Fibroblast of lung (primary cell): ENCODE results near the gene TRAF2. TPM values are rescaled to one million over a fixed set of nuclear protein-coding genes. Genes with fewer than 3 reads are reported as not detected.

Experiments
- DNase-seq, 2 donors: peaks; one replicate each; pipeline versions ENCODE4 v3.0.0 to v3.0.0-alpha.2; 2010; ENCODE audit warnings: low read depth in 2 of 2
- H2AFZ ChIP-seq: 2 replicates; pipeline ENCODE4 v1.5.1; 2012; ENCODE audit warnings: low read length, control low read depth, inconsistent platforms
- H3K27ac ChIP-seq: 2 replicates; pipeline ENCODE4 v1.5.1; 2011; ENCODE audit warnings: low read length, control low read depth; ENCODE audit not compliant: insufficient read depth
- H3K27me3 ChIP-seq: 2 replicates; pipeline ENCODE4 v1.5.1; 2011; ENCODE audit warnings: mild to moderate bottlenecking, low read length; ENCODE audit not compliant: control insufficient read depth, insufficient read depth
- H3K36me3 ChIP-seq: 2 replicates; pipeline ENCODE4 v1.5.1; 2011; ENCODE audit warnings: low read length; ENCODE audit not compliant: control insufficient read depth, insufficient read depth
- H3K4me1 ChIP-seq: 2 replicates; pipeline ENCODE4 v1.5.1; 2011; ENCODE audit warnings: low read length; ENCODE audit not compliant: control insufficient read depth, insufficient read depth; ENCODE audit errors: extremely low read depth
- H3K4me2 ChIP-seq: 2 replicates; pipeline ENCODE4 v1.5.1; 2011; ENCODE audit warnings: low read length, control low read depth; ENCODE audit not compliant: insufficient read depth; ENCODE audit errors: extremely low read depth
- H3K4me3 ChIP-seq, 4 experiments: fragments of 200-600 bp in 1 of 4; sonication (generic) in 1 of 4; replicated peaks in 1 of 4; 2 replicates each; pipeline ENCODE4 v1.5.1; 2011 to 2016; ENCODE audit warnings: low read length in 4 of 4, low read depth in 3 of 4, mild to moderate bottlenecking in 3 of 4, control low read depth in 2 of 4, inconsistent platforms in 1 of 4, mixed read lengths in 1 of 4; ENCODE audit not compliant: insufficient read depth in 1 of 4; ENCODE audit errors: control extremely low read depth in 1 of 4
- H3K79me2 ChIP-seq: 2 replicates; pipeline ENCODE4 v1.5.1; 2012; ENCODE audit warnings: mild to moderate bottlenecking, low read length, inconsistent platforms; ENCODE audit not compliant: control insufficient read depth, insufficient read depth
- H3K9ac ChIP-seq: 2 replicates; pipeline ENCODE4 v1.5.1; 2011; ENCODE audit warnings: mild to moderate bottlenecking, low read length, control low read depth; ENCODE audit not compliant: insufficient read depth
- H3K9me3 ChIP-seq: 2 replicates; pipeline ENCODE4 v1.5.1; 2012; ENCODE audit warnings: low read depth, low read length; ENCODE audit not compliant: control insufficient read depth, insufficient read depth
- H4K20me1 ChIP-seq: 2 replicates; pipeline ENCODE4 v1.5.1; 2011; ENCODE audit warnings: low read length; ENCODE audit not compliant: control insufficient read depth, insufficient read depth; ENCODE audit errors: extremely low read depth
- EZH2 ChIP-seq: IDR thresholded peaks from 2 replicates; pipeline ENCODE4 v1.5.1; 2012; ENCODE audit warnings: low read length, control low read depth, mild to moderate bottlenecking; ENCODE audit errors: missing control alignments
- polyA plus RNA-seq, 2 donors: library from polyadenylated mRNA; depleted of rRNA in 1 of 2; stranded (reverse) in 1 of 2; unstranded in 1 of 2; fragments of >200 nt; gene quantifications; 2 replicates each; pipeline ENCODE4 v1.2.1, GENCODE V29; 2011 to 2012; ENCODE audit warnings: missing spikeins in 1 of 2
- total RNA-seq: library from RNA; depleted of rRNA; stranded (reverse); fragments of >200 nt; gene quantifications from 2 replicates; pipeline ENCODE4 v1.2.1, GENCODE V29; 2014
- TF ChIP-seq, protein P1 (sequence below), 2 donors: IDR thresholded peaks in 1 of 2; conservative IDR thresholded peaks in 1 of 2; 1 replicate in 1 of 2; 2 replicates in 1 of 2; pipeline ENCODE4 v1.5.1; 2011 to 2012; ENCODE audit warnings: low read length in 2 of 2, control low read depth in 1 of 2, inconsistent platforms in 1 of 2, low read depth in 1 of 2, mild to moderate bottlenecking in 1 of 2

TRAF2 gene
- total and polyA plus RNA-seq, 2 donors (not counting 1 experiment from before 2014, with no cell fraction given), result 3.7 to 8.4 TPM

DNA sequence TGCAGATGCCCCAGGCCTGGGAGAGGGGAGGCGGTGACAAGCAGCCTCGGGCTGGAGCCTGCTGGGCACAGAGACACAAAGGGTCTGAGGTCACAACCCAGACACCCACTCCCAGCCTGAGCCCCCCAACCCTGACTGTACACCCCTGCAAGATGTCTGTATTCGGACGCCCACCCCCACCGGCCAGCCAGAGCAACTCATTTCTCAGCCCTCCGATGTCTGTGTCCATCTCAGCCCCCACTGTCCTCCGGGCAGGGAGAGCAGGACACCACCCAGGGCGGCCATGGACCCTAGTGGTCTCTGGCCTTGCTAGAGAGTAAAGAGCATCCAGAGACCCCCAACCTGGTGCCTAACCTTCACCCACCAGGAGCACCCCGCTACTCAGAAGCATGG, 69.6 kb downstream of the TRAF2 start:
- Histone ChIP-seq H3K4me2 (no peak overlapping the region), H4K20me1 (no peaks in the 10 kb centered on the region), H3K4me3 (no peak overlapping the region), H3K4me1 (no peaks in the 10 kb centered on the region), H3K9me3 (no peaks in the 10 kb centered on the region), H3K27me3 (no peaks in the 10 kb centered on the region), H3K79me2 (no peaks in the 10 kb centered on the region), H3K9ac (no peak overlapping the region), H3K27ac (no peak overlapping the region), H2AFZ (no peak overlapping the region), H3K36me3 (no peaks in the 10 kb centered on the region)
- DNase-seq, result no peak
- no peak for TF ChIP-seq EZH2
- TF ChIP-seq, protein P1, sequence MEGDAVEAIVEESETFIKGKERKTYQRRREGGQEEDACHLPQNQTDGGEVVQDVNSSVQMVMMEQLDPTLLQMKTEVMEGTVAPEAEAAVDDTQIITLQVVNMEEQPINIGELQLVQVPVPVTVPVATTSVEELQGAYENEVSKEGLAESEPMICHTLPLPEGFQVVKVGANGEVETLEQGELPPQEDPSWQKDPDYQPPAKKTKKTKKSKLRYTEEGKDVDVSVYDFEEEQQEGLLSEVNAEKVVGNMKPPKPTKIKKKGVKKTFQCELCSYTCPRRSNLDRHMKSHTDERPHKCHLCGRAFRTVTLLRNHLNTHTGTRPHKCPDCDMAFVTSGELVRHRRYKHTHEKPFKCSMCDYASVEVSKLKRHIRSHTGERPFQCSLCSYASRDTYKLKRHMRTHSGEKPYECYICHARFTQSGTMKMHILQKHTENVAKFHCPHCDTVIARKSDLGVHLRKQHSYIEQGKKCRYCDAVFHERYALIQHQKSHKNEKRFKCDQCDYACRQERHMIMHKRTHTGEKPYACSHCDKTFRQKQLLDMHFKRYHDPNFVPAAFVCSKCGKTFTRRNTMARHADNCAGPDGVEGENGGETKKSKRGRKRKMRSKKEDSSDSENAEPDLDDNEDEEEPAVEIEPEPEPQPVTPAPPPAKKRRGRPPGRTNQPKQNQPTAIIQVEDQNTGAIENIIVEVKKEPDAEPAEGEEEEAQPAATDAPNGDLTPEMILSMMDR (conservative IDR thresholded peaks at IDR 0.05 in 1 of 2, IDR thresholded peaks at IDR 0.05 in 1 of 2; ENCODE audit: low read depth in 1 of 2, low read length in 2 of 2), result no peak

DNA sequence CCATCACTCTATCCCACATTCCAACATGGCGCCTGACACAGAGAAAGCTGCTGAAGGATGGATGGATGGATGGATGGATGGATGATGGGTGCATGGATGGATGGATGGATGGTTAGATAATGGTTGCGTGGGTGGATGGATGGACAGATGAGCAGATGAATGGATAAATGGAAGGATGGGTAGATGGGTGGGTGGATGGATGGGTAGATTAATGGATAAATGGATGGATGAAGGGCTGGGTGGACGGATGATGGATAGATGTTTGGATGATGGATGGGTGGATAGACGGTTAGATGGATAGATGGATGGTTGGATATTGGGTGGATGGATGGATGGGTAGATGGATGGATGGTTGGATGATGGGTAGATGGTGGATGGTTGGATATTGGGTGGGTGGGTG, 70.3 kb downstream of the TRAF2 start:
- H4K20me1 ChIP-seq, result no peaks in the 10 kb centered on the region
- no peak overlapping the region for H3K4me3 ChIP-seq
- H2AFZ ChIP-seq, result no peak overlapping the region
- no peak overlapping the region for H3K9ac ChIP-seq
- no peak overlapping the region for H3K4me2 ChIP-seq
- no peak overlapping the region for H3K27ac ChIP-seq
- no peak for TF ChIP-seq EZH2
- TF ChIP-seq, protein P1 (conservative IDR thresholded peaks at IDR 0.05 in 1 of 2, IDR thresholded peaks at IDR 0.05 in 1 of 2; ENCODE audit: low read depth in 1 of 2, low read length in 2 of 2), result no peak
- no peaks in the 10 kb centered on the region for H3K27me3 ChIP-seq
- DNase-seq, result no peak
- no peaks in the 10 kb centered on the region for H3K4me1 ChIP-seq
- H3K36me3 ChIP-seq, result no peaks in the 10 kb centered on the region
- no peaks in the 10 kb centered on the region for H3K9me3 ChIP-seq
- no peaks in the 10 kb centered on the region for H3K79me2 ChIP-seq

DNA sequence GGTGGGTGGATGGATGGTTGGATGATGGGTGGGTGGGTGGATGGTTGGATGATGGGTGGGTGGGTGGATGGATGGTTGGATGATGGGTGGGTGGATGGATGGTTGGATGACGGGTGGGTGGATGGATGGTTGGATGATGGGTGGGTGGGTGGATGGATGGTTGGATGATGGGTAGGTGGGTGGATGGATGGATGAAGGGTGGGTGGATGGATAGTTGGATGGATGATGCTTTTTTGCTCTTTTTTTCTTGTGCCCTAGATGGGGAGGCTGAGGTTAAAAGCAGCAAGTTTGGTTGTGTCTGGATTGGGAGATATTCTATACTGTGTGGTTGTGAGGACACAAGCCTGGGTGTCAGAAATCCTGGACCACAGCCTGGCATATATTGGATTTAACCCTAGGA, 71.1 kb downstream of the TRAF2 start:
- Histone ChIP-seq H3K4me1 (no peaks in the 10 kb centered on the region), H3K27ac (no peak overlapping the region), H3K79me2 (no peaks in the 10 kb centered on the region), H2AFZ (no peak overlapping the region), H3K9me3 (no peaks in the 10 kb centered on the region), H3K27me3 (no peaks in the 10 kb centered on the region), H3K4me3 (no peak overlapping the region), H3K9ac (no peak overlapping the region), H3K36me3 (no peaks in the 10 kb centered on the region), H4K20me1 (no peaks in the 10 kb centered on the region), H3K4me2 (no peak overlapping the region)
- no peak for DNase-seq
- TF ChIP-seq EZH2, result no peak
- TF ChIP-seq, protein P1 (conservative IDR thresholded peaks at IDR 0.05 in 1 of 2, IDR thresholded peaks at IDR 0.05 in 1 of 2; ENCODE audit: low read depth in 1 of 2, low read length in 2 of 2), result no peak
